ENCODE results near the gene ILRUN. TPM values are rescaled to one million over a fixed set of nuclear protein-coding genes. Genes with fewer than 3 reads are reported as not detected.
A peak's percentile ranks its signal among the peaks of the same experiment; 100 is the strongest.
"Not testable (repeated sequence)": the region's sequence is repeated elsewhere in the genome, so short reads cannot be mapped to it uniquely, and the experiment has no call there.

Gene ILRUN
- total RNA-seq, 1 donor from 2014 or later, result 56.3 TPM

DNA sequence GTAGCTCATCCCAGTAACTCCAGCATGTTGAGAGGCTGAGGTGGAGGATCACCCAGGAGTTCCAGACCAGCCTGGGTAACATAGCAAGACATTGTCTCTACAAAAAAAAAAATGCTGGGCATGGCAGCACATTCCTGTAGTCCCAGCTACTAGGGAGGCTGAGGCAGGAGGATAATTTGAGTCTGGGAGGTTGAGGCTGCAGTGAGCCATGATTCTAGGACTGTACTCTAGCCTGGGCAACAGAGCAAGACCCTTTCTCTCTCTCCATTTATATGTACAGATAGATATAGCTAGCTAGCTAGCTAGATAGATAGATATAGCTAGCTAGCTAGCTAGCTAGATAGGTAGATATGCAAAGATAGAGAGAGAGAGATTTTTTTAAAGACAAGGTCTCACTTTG is 20.4 kb downstream of the ILRUN start:
- no peaks in the 10 kb centered on the region for H3K36me3 Mint-ChIP-seq (ENCODE audit: insufficient read depth)
- peaks cover 19% of the 10 kb centered on the region for H3K4me1 Mint-ChIP-seq (ENCODE audit: low read depth)
- DNase-seq (ENCODE audit: low spot score, unreplicated experiment), result no peak
- H3K9me3 Mint-ChIP-seq (ENCODE audit: low read depth), result no peaks in the 10 kb centered on the region
- no peaks in the 10 kb centered on the region for H3K27me3 Mint-ChIP-seq
- TF ChIP-seq, protein P1, sequence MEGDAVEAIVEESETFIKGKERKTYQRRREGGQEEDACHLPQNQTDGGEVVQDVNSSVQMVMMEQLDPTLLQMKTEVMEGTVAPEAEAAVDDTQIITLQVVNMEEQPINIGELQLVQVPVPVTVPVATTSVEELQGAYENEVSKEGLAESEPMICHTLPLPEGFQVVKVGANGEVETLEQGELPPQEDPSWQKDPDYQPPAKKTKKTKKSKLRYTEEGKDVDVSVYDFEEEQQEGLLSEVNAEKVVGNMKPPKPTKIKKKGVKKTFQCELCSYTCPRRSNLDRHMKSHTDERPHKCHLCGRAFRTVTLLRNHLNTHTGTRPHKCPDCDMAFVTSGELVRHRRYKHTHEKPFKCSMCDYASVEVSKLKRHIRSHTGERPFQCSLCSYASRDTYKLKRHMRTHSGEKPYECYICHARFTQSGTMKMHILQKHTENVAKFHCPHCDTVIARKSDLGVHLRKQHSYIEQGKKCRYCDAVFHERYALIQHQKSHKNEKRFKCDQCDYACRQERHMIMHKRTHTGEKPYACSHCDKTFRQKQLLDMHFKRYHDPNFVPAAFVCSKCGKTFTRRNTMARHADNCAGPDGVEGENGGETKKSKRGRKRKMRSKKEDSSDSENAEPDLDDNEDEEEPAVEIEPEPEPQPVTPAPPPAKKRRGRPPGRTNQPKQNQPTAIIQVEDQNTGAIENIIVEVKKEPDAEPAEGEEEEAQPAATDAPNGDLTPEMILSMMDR (IDR thresholded peaks at IDR 0.05; ENCODE audit: unreplicated experiment), result no peak
- no peak overlapping the region for H3K4me3 Mint-ChIP-seq (ENCODE audit: low read depth)
- H3K27ac Mint-ChIP-seq, result no peak overlapping the region

- not testable (repeated sequence) for H3K27me3 Mint-ChIP-seq; H3K4me3 Mint-ChIP-seq (ENCODE audit: low read depth); H3K27ac Mint-ChIP-seq; DNase-seq (ENCODE audit: low spot score, unreplicated experiment); H3K36me3 Mint-ChIP-seq (ENCODE audit: insufficient read depth); H3K9me3 Mint-ChIP-seq (ENCODE audit: low read depth)
- H3K4me1 Mint-ChIP-seq (ENCODE audit: low read depth), result peaks cover 18% of the 10 kb centered on the region
These were observed 21.6 kb downstream of the ILRUN start for GRCh38 chr6:34674930-34675329.

DNA sequence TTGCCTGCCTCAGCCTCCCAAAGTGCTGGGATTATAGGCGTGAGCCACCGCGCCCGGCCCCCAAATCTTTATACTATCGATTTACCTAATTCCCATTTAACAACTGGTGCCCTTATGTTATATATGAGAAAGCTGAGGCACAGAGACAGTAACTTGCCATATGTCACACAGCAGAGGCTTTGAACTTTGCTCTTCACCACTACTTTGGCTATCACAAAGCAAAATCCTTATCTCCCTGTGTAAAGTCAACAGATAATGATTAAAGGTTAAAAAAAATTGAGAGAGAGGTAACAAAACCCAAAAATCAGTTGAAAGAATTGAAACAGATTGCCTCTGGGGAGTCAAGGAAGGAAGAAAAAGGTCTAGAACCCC is 22.3 kb downstream of the ILRUN start:
- TF ChIP-seq, protein P1 (IDR thresholded peaks at IDR 0.05; ENCODE audit: unreplicated experiment), result no peak
- no peaks in the 10 kb centered on the region for H3K27me3 Mint-ChIP-seq
- no peak overlapping the region for H3K27ac Mint-ChIP-seq
- H3K36me3 Mint-ChIP-seq (ENCODE audit: insufficient read depth), result peaks cover 2% of the 10 kb centered on the region
- DNase-seq (ENCODE audit: low spot score, unreplicated experiment), result no peak
- no peak overlapping the region for H3K4me3 Mint-ChIP-seq (ENCODE audit: low read depth)
- peaks cover 16% of the 10 kb centered on the region for H3K4me1 Mint-ChIP-seq (ENCODE audit: low read depth)
- H3K9me3 Mint-ChIP-seq (ENCODE audit: low read depth), result no peaks in the 10 kb centered on the region

DNA sequence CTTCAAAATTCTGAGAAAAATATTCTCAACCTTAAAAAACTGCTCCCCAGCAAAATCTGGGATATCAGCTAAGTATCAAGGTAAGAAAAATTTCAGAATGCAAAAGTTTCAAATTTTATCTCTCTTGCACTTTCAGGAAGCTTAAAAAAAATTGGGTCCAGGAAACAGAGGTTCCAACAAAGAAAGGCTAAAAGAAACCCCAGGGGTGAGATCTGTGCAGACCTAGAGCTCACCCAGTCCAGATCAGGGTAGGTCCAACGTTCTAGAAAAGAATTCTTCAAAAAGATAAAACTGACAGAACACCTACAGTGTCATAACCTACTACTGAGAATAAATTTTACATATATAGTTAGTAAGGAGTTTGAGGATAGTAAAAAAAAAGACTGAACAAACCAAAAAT is 23.5 kb downstream of the ILRUN start:
- Mint-ChIP-seq H3K36me3 (ENCODE audit: insufficient read depth) (peaks cover 2% of the 10 kb centered on the region), H3K4me3 (ENCODE audit: low read depth) (no peak overlapping the region), H3K4me1 (ENCODE audit: low read depth) (peaks cover 19% of the 10 kb centered on the region), H3K27me3 (no peaks in the 10 kb centered on the region), H3K9me3 (ENCODE audit: low read depth) (no peaks in the 10 kb centered on the region), H3K27ac (peak overlapping the region; percentile 3)
- no peak for DNase-seq (ENCODE audit: low spot score, unreplicated experiment)
- TF ChIP-seq, protein P1 (IDR thresholded peaks at IDR 0.05; ENCODE audit: unreplicated experiment), result no peak

GRCh38 chr6:34672657-34673043 is 23.9 kb downstream of the ILRUN start:
- no peak overlapping the region for H3K4me3 Mint-ChIP-seq (ENCODE audit: low read depth)
- no peaks in the 10 kb centered on the region for H3K9me3 Mint-ChIP-seq (ENCODE audit: low read depth)
- TF ChIP-seq, protein P1 (IDR thresholded peaks at IDR 0.05; ENCODE audit: unreplicated experiment), result no peak
- DNase-seq (ENCODE audit: low spot score, unreplicated experiment), result no peak
- no peak overlapping the region for H3K27ac Mint-ChIP-seq
- H3K27me3 Mint-ChIP-seq, result no peaks in the 10 kb centered on the region
- peaks cover 22% of the 10 kb centered on the region for H3K4me1 Mint-ChIP-seq (ENCODE audit: low read depth)
- peaks cover 2% of the 10 kb centered on the region for H3K36me3 Mint-ChIP-seq (ENCODE audit: insufficient read depth)

DNA sequence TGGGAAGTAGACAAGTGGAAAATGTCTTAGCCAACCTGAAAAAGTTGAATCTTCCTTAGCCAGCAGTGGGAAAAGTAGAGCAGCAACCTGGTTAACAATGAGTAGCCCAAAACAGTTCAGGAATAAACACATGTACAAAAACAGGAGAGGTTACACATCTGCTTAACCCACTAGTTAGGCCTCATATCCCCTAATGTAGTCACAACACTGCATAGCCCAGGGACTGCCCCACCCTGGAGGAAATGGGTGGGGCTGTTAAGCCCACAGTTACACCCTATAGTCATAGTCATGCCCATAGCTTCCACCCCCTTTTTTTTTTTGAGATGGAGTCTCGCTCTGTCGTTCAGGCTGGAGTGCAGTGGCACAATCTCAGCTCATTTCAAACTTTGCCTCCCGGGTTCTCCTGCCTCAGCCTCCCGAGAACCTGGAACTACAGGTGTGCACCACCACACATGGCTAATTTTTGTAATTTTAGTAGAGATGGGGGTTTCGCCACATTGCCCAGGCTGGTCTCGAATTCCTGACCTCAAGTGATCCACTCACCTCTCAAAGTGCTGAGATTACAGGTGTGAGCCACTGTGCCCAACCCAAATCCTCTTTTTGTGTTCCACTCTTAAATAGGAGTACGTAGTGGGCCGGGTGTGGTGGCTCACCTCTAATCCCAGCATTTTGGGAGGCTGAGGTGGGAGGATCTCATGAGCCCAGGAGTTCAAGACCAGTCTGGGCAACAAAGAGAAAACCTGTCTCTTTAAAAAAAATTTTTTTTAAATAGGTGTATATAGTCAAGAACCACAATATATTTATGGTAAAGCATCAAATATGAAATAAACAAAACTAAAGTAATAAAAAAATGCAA is 24.5 kb downstream of the ILRUN start:
- DNase-seq (ENCODE audit: low spot score, unreplicated experiment), result no peak
- H3K27me3 Mint-ChIP-seq, result no peaks in the 10 kb centered on the region
- TF ChIP-seq, protein P1 (IDR thresholded peaks at IDR 0.05; ENCODE audit: unreplicated experiment), result no peak
- H3K36me3 Mint-ChIP-seq (ENCODE audit: insufficient read depth), result peaks cover 2% of the 10 kb centered on the region
- H3K27ac Mint-ChIP-seq, result no peak overlapping the region
- H3K9me3 Mint-ChIP-seq (ENCODE audit: low read depth), result no peaks in the 10 kb centered on the region
- H3K4me3 Mint-ChIP-seq (ENCODE audit: low read depth), result no peak overlapping the region
- peaks cover 27% of the 10 kb centered on the region for H3K4me1 Mint-ChIP-seq (ENCODE audit: low read depth)

Measured in progenitor cell of endocrine pancreas (in vitro differentiated cells).